ENCODE results near the gene TSPEAR.
"Not testable (repeated sequence)": the region's sequence is repeated elsewhere in the genome, so short reads cannot be mapped to it uniquely, and the experiment has no call there.

Gene TSPEAR

DNA sequence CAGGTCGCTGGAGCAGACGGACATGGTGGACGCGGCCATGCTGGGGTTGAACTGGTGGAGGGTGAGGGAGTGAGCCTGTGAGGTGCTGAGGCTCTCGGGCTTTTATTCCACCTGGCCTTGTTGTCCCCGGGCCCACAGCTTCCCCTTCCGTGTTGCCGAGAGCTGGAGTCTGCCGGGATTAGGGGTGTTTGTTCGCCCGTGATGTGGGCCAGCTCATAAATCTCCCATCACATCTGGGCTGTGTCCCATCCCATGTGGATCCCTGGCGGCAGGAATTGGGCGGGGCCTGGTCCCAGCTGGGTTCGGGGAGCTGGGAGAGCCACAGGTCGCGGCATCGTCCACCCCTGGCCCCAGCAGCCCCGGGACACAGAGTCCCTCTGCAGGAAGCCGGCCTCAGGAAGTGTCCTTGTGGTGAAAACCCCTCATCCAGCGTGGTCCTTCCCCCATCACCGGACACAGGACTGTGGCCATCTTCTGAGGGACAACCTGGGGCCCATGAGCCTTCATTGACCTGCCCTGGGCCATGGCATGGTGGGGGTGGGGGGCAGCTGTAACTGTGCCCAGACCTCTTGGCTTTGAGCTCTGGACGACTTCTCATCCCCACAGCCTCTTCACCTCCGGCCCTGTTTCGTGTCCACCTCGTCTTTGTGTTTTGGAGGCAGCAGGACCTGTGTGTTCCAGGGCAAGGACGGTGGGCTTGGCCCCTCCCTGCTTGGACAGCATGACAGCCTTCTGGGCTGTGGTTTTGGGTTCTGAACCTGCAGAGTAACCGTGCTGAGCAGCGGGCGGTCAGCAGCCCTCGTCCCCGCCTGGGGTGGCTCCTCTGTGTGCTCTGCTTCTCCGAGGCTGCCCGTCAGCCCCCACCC, 118.7 kb downstream of the TSPEAR start, which contains the start of gene KRTAP10-6:
TSS of gene KRTAP10-6 (minus strand) at position 60 of the 866 bp plus-strand sequence. CDS start at position 39, 21 bp downstream.
- H3K4me3 ChIP-seq (replicated peaks; ENCODE audit: low read depth, low read length), result no peak within 1 kb of the TSS
- DNase-seq (ENCODE audit: low read depth), result no peak
- TF ChIP-seq, protein P1, sequence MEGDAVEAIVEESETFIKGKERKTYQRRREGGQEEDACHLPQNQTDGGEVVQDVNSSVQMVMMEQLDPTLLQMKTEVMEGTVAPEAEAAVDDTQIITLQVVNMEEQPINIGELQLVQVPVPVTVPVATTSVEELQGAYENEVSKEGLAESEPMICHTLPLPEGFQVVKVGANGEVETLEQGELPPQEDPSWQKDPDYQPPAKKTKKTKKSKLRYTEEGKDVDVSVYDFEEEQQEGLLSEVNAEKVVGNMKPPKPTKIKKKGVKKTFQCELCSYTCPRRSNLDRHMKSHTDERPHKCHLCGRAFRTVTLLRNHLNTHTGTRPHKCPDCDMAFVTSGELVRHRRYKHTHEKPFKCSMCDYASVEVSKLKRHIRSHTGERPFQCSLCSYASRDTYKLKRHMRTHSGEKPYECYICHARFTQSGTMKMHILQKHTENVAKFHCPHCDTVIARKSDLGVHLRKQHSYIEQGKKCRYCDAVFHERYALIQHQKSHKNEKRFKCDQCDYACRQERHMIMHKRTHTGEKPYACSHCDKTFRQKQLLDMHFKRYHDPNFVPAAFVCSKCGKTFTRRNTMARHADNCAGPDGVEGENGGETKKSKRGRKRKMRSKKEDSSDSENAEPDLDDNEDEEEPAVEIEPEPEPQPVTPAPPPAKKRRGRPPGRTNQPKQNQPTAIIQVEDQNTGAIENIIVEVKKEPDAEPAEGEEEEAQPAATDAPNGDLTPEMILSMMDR (IDR thresholded peaks at IDR 0.05; ENCODE audit: low read length, missing control alignments), result no peak

DNA sequence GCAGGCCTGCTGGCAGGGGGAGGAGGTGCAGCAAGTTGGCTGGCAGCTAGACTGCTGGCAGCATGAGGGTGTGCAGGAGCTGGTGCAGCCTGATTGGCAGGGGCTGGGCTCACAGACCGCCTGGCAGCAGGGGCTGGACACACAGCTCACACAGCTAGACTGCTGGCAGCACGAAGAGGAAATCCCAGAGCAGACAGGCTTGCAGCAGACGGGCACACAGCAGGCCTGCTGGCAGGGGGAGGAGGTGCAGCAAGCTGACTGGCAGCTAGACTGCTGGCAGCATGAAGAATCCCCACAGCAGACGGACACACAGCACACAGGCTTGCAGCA, 119.6 kb downstream of the TSPEAR start:
- not testable (repeated sequence) for H3K4me3 ChIP-seq (replicated peaks; ENCODE audit: low read depth, low read length); DNase-seq (ENCODE audit: low read depth)

- H3K4me3 ChIP-seq (replicated peaks; ENCODE audit: low read depth, low read length); DNase-seq (ENCODE audit: low read depth): not testable (repeated sequence)
Measured at GRCh38 chr21:44590897-44591800, 120.2 kb downstream of the TSPEAR start.

- TF ChIP-seq, protein P1 (IDR thresholded peaks at IDR 0.05; ENCODE audit: low read length, missing control alignments), result no peak
- H3K4me3 ChIP-seq (replicated peaks; ENCODE audit: low read depth, low read length), result no peak overlapping the region
- no peak for DNase-seq (ENCODE audit: low read depth)
Measured at GRCh38 chr21:44590311-44590721, 121.1 kb downstream of the TSPEAR start.

DNA sequence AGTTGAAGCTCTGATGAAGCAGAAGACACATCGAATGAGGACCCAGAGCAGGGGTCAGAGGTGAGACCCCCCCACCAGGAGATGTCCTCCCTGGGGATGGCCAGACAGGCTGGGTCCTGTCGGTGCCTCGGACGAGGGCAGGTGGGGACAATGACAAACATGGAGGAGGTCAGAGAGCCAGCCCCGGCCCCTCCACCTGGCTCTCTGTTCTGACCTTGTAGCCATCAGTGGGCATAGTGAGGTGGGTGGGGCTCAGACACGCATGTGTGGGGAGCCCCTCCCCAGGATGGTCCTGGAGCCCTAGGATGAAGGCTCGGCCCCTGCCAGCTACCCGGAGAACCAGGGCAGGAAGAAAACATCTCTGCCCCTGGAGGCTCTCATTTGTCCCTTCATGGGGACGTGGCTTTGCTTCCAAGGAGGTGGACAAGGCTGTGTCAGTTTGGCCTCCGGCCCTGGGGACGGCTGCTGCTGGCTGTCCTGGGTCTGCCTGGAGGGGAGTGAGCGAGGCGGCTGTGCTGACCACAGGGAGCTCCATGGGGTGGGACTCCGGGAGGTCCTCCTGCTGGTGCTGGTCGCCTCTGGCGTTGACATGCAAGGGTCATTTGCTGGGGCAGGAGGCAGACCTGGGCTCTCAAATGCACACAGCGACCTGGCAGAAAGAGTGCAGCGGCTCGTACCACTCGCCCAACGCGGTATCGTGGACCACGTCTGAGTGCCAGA, 121.6 kb downstream of the TSPEAR start:
- no peak for DNase-seq (ENCODE audit: low read depth)
- no peak overlapping the region for H3K4me3 ChIP-seq (replicated peaks; ENCODE audit: low read depth, low read length)
- TF ChIP-seq, protein P1 (IDR thresholded peaks at IDR 0.05; ENCODE audit: low read length, missing control alignments), result no peak

DNA sequence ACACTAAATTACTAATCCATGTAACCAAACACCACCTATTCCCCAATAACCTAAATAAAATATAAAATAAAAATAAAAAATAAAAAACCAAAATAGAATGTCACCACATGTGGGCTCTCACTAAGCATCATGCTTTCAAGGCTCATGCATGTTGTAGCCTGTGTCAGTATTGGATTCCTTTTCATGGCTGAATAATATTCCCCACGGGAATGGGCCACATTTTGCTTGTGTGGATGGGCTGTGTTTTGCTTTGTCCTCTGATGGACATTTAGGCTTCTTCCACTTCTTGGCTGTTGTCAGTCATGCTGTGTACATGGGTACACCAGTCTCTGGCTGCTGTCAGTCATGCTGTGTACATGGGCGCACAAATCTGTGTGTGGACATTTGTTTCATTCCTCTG, 122.3 kb downstream of the TSPEAR start:
- H3K4me3 ChIP-seq (replicated peaks; ENCODE audit: low read depth, low read length), result no peak overlapping the region
- TF ChIP-seq, protein P1 (IDR thresholded peaks at IDR 0.05; ENCODE audit: low read length, missing control alignments), result no peak
- no peak for DNase-seq (ENCODE audit: low read depth)

DNA sequence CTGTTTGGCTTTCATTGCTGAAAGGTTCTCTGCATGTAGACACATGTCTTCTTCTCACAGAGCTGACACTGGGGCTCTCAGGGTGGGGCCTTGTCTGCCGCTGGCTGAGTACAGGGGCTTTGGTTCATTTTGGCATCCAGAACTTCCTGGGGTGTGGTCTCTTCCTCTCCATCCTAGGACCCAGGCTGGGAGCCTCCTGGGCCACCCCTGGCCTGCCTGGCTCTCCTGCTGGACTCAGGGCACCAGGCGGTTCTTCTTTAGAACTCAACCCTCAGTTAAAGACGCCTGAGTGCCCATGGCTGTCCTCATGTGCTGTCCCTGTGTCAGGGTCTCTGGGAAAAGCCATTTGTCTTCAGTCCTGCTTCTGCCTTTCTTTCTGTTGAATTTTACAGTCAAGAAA, 125.5 kb downstream of the TSPEAR start:
- TF ChIP-seq, protein P1 (IDR thresholded peaks at IDR 0.05; ENCODE audit: low read length, missing control alignments), result no peak
- DNase-seq (ENCODE audit: low read depth), result no peak
- no peak overlapping the region for H3K4me3 ChIP-seq (replicated peaks; ENCODE audit: low read depth, low read length)

Measured in fibroblast of pulmonary artery (primary cell).